Measurements from ENCODE around the gene GPSM3. TPM values are rescaled to one million over a fixed set of nuclear protein-coding genes. Genes with fewer than 3 reads are reported as not detected.

The GPSM3 gene
- total RNA-seq, 1 experiment from 2014 or later: 10.0 TPM

DNA sequence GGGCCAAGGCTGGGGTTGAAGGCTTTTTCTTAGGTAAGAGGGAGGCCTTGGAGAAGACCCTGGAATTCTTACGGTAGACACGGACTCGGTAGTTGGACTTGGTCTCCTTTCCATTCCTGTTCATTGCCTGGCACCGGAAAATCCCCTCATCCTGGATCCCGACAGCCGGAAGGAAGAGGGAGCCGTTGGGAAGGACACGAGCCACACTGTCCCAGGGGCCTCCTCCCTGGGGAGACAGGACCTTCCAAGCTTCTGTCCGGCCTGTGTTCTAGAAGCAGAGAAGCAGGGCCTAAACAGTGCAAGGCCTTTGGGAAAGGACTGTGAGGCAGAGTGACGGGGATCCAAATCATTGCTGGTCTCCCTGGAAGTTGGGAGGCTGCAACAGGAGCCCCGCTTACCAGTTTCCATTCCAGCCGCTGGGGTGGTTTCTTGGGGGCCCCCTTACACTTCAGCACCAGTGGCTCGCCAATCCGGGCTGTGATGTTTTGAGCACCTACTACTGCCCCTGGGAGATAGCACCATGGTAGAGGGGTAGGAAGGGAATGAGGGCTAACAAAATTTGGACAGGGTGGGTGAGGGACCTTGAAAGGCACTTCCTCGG lies 8.9 kb downstream of the GPSM3 start:
- Mint-ChIP-seq H3K36me3 (peaks cover 45% of the 10 kb centered on the region), H3K9me3 (no peaks in the 10 kb centered on the region), H3K4me1 (peaks cover 19% of the 10 kb centered on the region), H3K27ac (no peak overlapping the region), H3K27me3 (ENCODE audit: low read depth) (no peaks in the 10 kb centered on the region), H3K4me3 (no peak overlapping the region)
- ATAC-seq: no peak
- TF ChIP-seq, protein P1, sequence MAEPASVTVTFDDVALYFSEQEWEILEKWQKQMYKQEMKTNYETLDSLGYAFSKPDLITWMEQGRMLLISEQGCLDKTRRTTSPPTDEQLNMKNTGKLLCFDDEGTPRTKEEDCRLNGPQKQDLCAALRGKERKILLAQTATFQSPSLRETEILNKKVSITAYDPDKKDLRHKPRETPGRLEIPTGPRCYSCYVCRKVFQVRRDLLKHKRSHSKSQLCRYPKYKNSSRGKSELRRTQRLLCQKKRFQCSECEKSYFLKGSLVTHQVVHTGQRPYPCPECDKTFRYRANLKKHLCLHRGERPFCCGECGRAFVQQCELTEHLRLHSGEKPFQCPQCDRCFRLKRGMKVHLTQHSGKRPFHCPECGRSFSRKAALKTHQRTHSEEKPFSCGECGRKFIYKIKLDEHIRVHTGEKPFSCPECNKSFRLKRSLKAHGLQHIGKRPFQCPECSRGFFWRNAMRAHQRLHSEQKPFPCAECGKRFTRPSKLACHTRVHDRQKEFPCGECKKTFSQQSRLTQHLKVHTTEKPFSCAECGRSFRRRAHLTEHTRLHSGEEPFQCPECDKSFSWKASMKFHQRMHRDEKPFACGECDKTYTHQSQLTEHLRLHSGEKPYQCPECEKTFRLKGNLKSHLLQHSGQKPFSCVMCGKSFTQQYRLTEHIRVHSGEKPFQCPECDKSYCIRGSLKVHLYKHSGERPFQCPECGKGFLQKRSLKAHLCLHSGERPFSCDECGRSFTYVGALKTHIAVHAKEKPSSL (CRISPR knock-in tag; conservative IDR thresholded peaks at IDR 0.05): no peak
- TF ChIP-seq, protein P2, sequence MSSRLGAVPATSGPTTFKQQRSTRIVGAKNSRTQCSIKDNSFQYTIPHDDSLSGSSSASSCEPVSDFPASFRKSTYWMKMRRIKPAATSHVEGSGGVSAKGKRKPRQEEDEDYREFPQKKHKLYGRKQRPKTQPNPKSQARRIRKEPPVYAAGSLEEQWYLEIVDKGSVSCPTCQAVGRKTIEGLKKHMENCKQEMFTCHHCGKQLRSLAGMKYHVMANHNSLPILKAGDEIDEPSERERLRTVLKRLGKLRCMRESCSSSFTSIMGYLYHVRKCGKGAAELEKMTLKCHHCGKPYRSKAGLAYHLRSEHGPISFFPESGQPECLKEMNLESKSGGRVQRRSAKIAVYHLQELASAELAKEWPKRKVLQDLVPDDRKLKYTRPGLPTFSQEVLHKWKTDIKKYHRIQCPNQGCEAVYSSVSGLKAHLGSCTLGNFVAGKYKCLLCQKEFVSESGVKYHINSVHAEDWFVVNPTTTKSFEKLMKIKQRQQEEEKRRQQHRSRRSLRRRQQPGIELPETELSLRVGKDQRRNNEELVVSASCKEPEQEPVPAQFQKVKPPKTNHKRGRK (CRISPR knock-in tag; IDR thresholded peaks at IDR 0.05; ENCODE audit: borderline replicate concordance): no peak
- TF ChIP-seq SP1 (CRISPR knock-in tag; conservative IDR thresholded peaks at IDR 0.05) (no peak), ZNF416 (CRISPR knock-in tag; IDR thresholded peaks at IDR 0.05) (no peak), RELA (CRISPR knock-in tag; IDR thresholded peaks at IDR 0.05; ENCODE audit: borderline replicate concordance) (no peak), TEAD1 (CRISPR knock-in tag; IDR thresholded peaks at IDR 0.05) (no peak), CBFB (CRISPR knock-in tag; IDR thresholded peaks at IDR 0.05; ENCODE audit: low read depth) (no peak), EMX1 (CRISPR knock-in tag; IDR thresholded peaks at IDR 0.05) (no peak), ZNF219 (CRISPR knock-in tag; IDR thresholded peaks at IDR 0.05; ENCODE audit: borderline replicate concordance) (no peak), NFATC4 (CRISPR knock-in tag; IDR thresholded peaks at IDR 0.05) (no peak), SMAD3 (CRISPR knock-in tag; IDR thresholded peaks at IDR 0.05; ENCODE audit: borderline replicate concordance) (no peak)
- TF ChIP-seq, protein P3, sequence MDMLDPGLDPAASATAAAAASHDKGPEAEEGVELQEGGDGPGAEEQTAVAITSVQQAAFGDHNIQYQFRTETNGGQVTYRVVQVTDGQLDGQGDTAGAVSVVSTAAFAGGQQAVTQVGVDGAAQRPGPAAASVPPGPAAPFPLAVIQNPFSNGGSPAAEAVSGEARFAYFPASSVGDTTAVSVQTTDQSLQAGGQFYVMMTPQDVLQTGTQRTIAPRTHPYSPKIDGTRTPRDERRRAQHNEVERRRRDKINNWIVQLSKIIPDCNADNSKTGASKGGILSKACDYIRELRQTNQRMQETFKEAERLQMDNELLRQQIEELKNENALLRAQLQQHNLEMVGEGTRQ (CRISPR knock-in tag; IDR thresholded peaks at IDR 0.05): no peak
- TF ChIP-seq, protein P4, sequence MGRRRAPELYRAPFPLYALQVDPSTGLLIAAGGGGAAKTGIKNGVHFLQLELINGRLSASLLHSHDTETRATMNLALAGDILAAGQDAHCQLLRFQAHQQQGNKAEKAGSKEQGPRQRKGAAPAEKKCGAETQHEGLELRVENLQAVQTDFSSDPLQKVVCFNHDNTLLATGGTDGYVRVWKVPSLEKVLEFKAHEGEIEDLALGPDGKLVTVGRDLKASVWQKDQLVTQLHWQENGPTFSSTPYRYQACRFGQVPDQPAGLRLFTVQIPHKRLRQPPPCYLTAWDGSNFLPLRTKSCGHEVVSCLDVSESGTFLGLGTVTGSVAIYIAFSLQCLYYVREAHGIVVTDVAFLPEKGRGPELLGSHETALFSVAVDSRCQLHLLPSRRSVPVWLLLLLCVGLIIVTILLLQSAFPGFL (CRISPR knock-in tag; IDR thresholded peaks at IDR 0.05; ENCODE audit: borderline replicate concordance): no peak
- TF ChIP-seq, protein P5, sequence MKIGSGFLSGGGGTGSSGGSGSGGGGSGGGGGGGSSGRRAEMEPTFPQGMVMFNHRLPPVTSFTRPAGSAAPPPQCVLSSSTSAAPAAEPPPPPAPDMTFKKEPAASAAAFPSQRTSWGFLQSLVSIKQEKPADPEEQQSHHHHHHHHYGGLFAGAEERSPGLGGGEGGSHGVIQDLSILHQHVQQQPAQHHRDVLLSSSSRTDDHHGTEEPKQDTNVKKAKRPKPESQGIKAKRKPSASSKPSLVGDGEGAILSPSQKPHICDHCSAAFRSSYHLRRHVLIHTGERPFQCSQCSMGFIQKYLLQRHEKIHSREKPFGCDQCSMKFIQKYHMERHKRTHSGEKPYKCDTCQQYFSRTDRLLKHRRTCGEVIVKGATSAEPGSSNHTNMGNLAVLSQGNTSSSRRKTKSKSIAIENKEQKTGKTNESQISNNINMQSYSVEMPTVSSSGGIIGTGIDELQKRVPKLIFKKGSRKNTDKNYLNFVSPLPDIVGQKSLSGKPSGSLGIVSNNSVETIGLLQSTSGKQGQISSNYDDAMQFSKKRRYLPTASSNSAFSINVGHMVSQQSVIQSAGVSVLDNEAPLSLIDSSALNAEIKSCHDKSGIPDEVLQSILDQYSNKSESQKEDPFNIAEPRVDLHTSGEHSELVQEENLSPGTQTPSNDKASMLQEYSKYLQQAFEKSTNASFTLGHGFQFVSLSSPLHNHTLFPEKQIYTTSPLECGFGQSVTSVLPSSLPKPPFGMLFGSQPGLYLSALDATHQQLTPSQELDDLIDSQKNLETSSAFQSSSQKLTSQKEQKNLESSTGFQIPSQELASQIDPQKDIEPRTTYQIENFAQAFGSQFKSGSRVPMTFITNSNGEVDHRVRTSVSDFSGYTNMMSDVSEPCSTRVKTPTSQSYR (CRISPR knock-in tag; IDR thresholded peaks at IDR 0.05): no peak
- TF ChIP-seq, protein P6, sequence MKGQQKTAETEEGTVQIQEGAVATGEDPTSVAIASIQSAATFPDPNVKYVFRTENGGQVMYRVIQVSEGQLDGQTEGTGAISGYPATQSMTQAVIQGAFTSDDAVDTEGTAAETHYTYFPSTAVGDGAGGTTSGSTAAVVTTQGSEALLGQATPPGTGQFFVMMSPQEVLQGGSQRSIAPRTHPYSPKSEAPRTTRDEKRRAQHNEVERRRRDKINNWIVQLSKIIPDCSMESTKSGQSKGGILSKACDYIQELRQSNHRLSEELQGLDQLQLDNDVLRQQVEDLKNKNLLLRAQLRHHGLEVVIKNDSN (CRISPR knock-in tag; IDR thresholded peaks at IDR 0.05): no peak
- CTCF ChIA-PET: interaction anchor here (1.4 to 2.2 kb wide), 2 partner anchors 12 to 136 kb away, joined by 3 to 9 read pairs; no protein-coding TSS in a partner anchor
- POLR2A ChIA-PET: no interaction called here
- DNase-seq (ENCODE audit: low spot score): no peak

DNA sequence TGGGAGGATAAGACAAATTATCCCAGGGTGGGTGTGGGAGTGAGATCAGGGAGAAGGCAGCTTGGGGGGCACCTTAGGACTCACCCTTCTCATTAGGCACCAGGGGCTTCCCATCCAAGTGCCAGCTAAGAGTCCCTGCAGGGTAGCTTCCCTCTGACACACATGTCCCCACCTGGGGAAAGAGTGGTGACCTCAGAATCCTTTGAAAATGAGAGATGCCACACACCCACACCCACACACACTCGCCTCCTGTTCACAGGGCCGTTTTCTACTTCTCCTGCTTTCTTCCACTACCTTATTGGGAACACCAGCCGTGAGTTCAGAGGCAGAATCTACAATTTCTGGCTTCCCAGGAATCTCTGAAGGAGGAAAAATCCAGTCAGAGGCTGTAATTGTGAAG lies 9.4 kb downstream of the GPSM3 start:
- H3K4me3 Mint-ChIP-seq: no peak overlapping the region
- peaks cover 16% of the 10 kb centered on the region for H3K4me1 Mint-ChIP-seq
- H3K9me3 Mint-ChIP-seq: no peaks in the 10 kb centered on the region
- DNase-seq (ENCODE audit: low spot score) (no peak), ATAC-seq (no peak)
- POLR2A ChIA-PET: no interaction called here
- H3K27ac Mint-ChIP-seq: no peak overlapping the region
- CTCF ChIA-PET: interaction anchor here (1.3 to 2.2 kb wide), 4 partner anchors 8 to 136 kb away, joined by 3 to 9 read pairs (median 6); partner anchors contain the start of gene PBX2
- H3K27me3 Mint-ChIP-seq (ENCODE audit: low read depth): no peaks in the 10 kb centered on the region
- H3K36me3 Mint-ChIP-seq: peaks cover 42% of the 10 kb centered on the region
- TF ChIP-seq, protein P7, sequence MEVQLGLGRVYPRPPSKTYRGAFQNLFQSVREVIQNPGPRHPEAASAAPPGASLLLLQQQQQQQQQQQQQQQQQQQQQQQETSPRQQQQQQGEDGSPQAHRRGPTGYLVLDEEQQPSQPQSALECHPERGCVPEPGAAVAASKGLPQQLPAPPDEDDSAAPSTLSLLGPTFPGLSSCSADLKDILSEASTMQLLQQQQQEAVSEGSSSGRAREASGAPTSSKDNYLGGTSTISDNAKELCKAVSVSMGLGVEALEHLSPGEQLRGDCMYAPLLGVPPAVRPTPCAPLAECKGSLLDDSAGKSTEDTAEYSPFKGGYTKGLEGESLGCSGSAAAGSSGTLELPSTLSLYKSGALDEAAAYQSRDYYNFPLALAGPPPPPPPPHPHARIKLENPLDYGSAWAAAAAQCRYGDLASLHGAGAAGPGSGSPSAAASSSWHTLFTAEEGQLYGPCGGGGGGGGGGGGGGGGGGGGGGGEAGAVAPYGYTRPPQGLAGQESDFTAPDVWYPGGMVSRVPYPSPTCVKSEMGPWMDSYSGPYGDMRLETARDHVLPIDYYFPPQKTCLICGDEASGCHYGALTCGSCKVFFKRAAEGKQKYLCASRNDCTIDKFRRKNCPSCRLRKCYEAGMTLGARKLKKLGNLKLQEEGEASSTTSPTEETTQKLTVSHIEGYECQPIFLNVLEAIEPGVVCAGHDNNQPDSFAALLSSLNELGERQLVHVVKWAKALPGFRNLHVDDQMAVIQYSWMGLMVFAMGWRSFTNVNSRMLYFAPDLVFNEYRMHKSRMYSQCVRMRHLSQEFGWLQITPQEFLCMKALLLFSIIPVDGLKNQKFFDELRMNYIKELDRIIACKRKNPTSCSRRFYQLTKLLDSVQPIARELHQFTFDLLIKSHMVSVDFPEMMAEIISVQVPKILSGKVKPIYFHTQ (CRISPR knock-in tag; IDR thresholded peaks at IDR 0.05): no peak
- TF ChIP-seq ETV6 (CRISPR knock-in tag; IDR thresholded peaks at IDR 0.05): no peak
- TF ChIP-seq KAT7 (CRISPR knock-in tag; IDR thresholded peaks at IDR 0.05; ENCODE audit: borderline replicate concordance): no peak
- TF ChIP-seq ZNF317 (CRISPR knock-in tag; IDR thresholded peaks at IDR 0.05; ENCODE audit: borderline replicate concordance, low read depth): no peak
- TF ChIP-seq, protein P5 (CRISPR knock-in tag; IDR thresholded peaks at IDR 0.05): no peak
